Measurements from ENCODE around the gene WWOX.
"Not testable (repeated sequence)": the region's sequence is repeated elsewhere in the genome, so short reads cannot be mapped to it uniquely, and the experiment has no call there.

The WWOX gene

DNA sequence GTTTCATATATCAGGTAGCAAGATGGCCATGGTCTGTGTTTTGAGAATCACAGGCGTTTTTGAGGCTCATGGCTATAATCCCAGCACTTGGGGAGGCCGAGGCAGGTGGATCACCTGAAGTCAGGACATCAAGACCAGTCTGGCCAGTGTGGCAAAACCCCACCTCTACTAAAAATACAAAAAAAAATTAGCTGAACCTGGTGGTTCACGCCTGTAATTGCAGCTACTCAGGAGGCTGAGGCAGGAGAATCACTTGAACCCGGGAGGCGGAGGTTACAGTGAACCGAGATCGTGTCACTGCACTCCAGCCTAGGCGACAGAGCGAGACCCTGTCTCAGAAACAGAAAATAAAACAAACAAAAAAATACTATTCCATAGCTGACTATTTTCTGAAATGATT lies 415.4 kb downstream of the WWOX start:
- H3K36me3 ChIP-seq (ENCODE audit: control insufficient read depth, insufficient read depth, low read length), result not testable (repeated sequence)

DNA sequence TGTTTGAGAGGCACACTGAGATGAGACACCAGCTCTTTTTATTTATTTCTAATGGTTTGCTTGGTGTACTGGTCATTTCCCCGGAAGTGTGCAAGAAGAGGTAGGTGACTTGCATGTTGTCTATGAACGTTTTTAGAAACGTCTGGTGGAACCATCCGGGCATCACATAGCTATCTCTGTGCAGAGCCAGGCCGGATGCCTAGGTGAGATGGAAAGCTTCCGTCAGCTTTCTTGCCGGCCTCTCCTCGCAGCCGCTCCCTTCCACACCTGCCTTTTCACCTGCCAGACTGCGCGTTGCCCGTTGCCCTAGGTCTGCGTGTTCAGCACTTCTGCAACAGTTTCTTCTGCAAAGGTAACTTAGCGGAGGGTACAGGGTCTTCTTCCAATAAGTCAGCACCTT lies 416.0 kb downstream of the WWOX start:
- Histone ChIP-seq H3K9me3 (ENCODE audit: control insufficient read depth, low read length) (no peaks in the 10 kb centered on the region), H3K36me3 (ENCODE audit: control insufficient read depth, insufficient read depth, low read length) (no peaks in the 10 kb centered on the region), H3K9ac (ENCODE audit: low read length) (no peak overlapping the region), H3K4me1 (ENCODE audit: control insufficient read depth, insufficient read depth, low read length) (no peaks in the 10 kb centered on the region), H3K4me3 (ENCODE audit: low read length) (no peak overlapping the region), H3K27me3 (ENCODE audit: control insufficient read depth, insufficient read depth, low read length) (no peaks in the 10 kb centered on the region)

More for the DNA sequence above, 415.4 kb downstream of the WWOX start:
- H3K27me3 ChIP-seq (ENCODE audit: control insufficient read depth, insufficient read depth, low read length); H3K4me3 ChIP-seq (ENCODE audit: low read length); H3K9me3 ChIP-seq (ENCODE audit: control insufficient read depth, low read length); H3K4me1 ChIP-seq (ENCODE audit: control insufficient read depth, insufficient read depth, low read length); H3K9ac ChIP-seq (ENCODE audit: low read length): not testable (repeated sequence)

DNA sequence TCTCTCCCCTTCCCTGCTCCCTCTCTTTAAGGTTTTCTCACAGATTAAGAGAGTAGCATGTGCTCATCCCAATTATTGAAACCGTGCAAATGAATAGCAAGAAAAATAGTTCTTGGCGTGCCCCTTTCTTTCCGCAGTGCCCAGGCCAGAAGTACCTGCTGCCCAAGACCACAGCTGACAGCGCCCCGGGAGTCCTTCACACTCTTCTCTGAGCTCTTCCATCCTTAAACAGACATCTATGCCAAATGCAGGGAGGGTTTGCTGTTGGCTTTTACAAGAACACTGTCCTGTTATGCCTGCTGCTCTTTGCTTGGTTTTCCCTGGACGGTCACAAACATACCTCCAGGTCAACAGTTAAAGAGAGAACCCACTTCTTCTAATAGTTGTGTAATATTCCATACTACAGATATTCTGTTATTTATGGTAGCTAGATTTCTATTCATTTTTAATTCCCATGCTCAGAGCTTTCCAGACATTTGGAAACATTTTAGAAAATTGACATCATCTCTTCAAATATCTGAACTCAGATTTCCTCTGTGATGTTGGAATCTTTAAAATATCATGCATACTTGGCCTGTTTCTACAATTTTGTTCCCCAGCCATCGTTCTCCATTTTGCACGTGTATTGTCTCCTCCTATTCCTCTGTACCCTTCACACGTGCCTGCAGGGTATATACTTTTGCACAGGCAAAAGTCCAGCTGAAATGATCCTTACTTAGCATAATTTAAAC lies 416.7 kb downstream of the WWOX start:
- Histone ChIP-seq H3K27me3 (ENCODE audit: control insufficient read depth, insufficient read depth, low read length) (no peaks in the 10 kb centered on the region), H3K4me1 (ENCODE audit: control insufficient read depth, insufficient read depth, low read length) (no peaks in the 10 kb centered on the region), H3K4me3 (ENCODE audit: low read length) (no peak overlapping the region), H3K9ac (ENCODE audit: low read length) (no peak overlapping the region), H3K9me3 (ENCODE audit: control insufficient read depth, low read length) (no peaks in the 10 kb centered on the region), H3K36me3 (ENCODE audit: control insufficient read depth, insufficient read depth, low read length) (no peaks in the 10 kb centered on the region)

DNA sequence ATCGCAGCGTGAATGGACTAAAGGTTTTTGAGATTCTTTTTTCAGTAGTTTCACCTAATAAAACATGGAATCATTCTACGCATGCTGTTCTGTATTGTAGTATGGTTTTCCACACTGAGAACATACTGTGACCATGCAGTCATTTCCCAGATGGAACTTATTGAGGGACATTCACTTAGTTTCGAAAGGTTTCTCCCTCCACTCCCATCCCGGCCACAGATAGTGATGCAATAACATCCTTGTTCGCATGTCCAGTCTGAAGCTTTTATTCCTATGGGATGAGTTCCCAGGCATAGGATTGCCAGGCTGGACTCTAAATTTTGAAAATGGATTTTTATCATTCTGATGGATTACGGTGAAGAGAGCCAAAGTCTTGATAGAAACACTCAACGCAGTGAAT lies 420.4 kb downstream of the WWOX start:
- H3K9ac ChIP-seq (ENCODE audit: low read length), result no peak overlapping the region
- H3K4me3 ChIP-seq (ENCODE audit: low read length), result no peak overlapping the region
- H3K9me3 ChIP-seq (ENCODE audit: control insufficient read depth, low read length), result no peaks in the 10 kb centered on the region
- no peaks in the 10 kb centered on the region for H3K4me1 ChIP-seq (ENCODE audit: control insufficient read depth, insufficient read depth, low read length)
- H3K36me3 ChIP-seq (ENCODE audit: control insufficient read depth, insufficient read depth, low read length), result no peaks in the 10 kb centered on the region
- H3K27me3 ChIP-seq (ENCODE audit: control insufficient read depth, insufficient read depth, low read length), result no peaks in the 10 kb centered on the region

DNA sequence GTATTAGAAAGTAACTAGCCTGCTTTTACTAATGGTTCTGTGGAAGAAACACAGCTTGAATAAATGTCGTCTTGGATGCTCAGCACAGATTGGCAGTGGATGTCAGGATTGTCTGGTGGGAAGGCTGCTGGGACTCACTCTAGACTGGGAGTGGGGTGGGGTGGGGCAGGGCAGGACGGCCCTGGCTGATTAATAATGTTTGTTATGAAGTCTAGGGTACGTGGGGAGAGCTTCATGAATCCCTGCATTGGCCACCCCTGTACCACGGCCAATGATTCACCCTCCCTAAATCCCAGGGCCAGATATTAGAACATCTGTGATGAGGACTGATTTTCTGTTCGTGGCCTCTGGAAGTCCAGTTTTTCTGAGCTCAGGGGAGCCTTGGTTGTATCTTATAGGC lies 421.0 kb downstream of the WWOX start:
- Histone ChIP-seq H3K36me3 (ENCODE audit: control insufficient read depth, insufficient read depth, low read length) (no peaks in the 10 kb centered on the region), H3K9ac (ENCODE audit: low read length) (no peak overlapping the region), H3K9me3 (ENCODE audit: control insufficient read depth, low read length) (no peaks in the 10 kb centered on the region), H3K27me3 (ENCODE audit: control insufficient read depth, insufficient read depth, low read length) (no peaks in the 10 kb centered on the region), H3K4me1 (ENCODE audit: control insufficient read depth, insufficient read depth, low read length) (no peaks in the 10 kb centered on the region), H3K4me3 (ENCODE audit: low read length) (no peak overlapping the region)

DNA sequence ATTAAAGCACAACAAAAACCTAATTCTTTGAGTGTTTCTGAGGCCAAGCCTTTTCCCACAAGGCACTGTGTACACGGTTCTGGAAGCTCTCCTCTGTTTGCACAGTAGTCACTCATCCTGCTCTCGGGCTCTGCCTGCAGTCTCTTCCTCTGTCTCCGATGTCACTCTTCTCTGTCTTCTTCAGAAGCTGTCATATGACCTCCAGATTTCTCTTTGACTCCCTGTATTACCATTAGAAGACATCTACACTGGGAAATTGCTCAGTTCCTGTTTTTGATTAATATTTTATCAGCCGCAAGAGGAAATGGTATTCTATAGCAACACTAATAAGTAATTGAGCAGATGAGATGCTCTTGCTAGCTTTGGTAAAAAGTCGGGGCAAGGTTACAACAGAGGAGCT lies 422.9 kb downstream of the WWOX start:
- no peaks in the 10 kb centered on the region for H3K36me3 ChIP-seq (ENCODE audit: control insufficient read depth, insufficient read depth, low read length)
- no peak overlapping the region for H3K4me3 ChIP-seq (ENCODE audit: low read length)
- no peaks in the 10 kb centered on the region for H3K4me1 ChIP-seq (ENCODE audit: control insufficient read depth, insufficient read depth, low read length)
- no peak overlapping the region for H3K9ac ChIP-seq (ENCODE audit: low read length)
- H3K27me3 ChIP-seq (ENCODE audit: control insufficient read depth, insufficient read depth, low read length), result no peaks in the 10 kb centered on the region
- H3K9me3 ChIP-seq (ENCODE audit: control insufficient read depth, low read length), result no peaks in the 10 kb centered on the region

DNA sequence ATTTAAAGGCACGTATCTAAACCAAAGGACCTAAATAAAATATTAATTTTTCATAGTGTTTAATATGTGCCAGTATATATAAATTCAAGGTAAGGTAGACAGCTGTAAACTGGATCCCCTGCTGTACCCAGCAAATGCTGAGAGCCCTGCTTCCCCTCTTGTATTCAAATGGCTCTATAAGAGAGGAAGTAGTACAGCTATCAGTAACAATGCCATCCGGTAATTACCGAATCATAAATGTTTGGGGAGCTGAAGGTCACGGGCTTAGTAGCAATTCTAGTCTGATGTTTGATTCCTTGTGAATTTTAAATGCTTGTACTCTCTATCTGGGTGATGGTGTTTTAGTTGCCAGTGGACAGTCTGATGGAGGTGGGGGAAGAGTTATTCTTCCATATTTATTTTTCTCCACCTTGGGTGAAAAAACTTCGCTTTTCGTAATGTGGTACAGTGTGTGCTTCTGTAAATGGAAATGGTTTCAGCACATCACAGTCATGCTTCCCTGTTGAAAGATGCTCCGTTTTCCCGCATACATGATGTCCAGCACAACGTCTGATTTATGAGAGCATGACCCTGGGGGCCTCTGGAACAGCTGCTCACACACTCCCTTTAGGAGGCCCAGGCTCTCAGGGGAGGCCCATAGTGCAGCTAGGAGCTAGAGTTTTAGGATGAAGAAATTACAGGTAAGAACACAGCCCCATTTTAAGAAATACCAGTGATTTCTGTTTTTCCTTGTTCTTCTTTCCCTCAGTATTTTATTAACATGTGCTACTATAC lies 423.9 kb downstream of the WWOX start:
- no peaks in the 10 kb centered on the region for H3K4me1 ChIP-seq (ENCODE audit: control insufficient read depth, insufficient read depth, low read length)
- H3K36me3 ChIP-seq (ENCODE audit: control insufficient read depth, insufficient read depth, low read length), result no peaks in the 10 kb centered on the region
- H3K27me3 ChIP-seq (ENCODE audit: control insufficient read depth, insufficient read depth, low read length), result no peaks in the 10 kb centered on the region
- no peak overlapping the region for H3K4me3 ChIP-seq (ENCODE audit: low read length)
- H3K9me3 ChIP-seq (ENCODE audit: control insufficient read depth, low read length), result no peaks in the 10 kb centered on the region
- no peak overlapping the region for H3K9ac ChIP-seq (ENCODE audit: low read length)

DNA sequence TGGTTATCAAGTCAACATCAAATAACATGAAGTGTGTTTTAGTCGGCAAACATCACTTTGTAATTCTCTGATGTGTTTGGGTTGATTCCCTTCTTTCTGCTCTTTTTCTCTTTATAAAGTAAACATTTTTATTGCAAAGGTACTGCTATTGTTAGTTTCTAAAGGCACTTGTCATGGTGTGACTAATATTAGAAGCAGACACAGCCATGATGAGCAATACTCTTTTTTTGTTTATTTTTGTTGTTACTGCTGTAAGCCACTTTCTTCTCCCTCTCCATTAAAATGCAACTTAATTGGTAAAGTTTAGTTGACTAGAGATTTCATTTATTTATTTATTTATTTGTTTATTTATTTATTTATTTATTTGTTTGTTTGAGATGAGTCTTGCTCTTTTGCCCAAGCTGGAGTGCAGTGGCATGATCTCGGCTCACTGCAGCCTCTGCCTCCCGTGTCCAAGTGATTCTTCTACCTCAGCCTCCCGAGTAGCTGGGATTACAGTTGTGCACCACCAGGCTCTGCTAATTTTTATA lies 424.7 kb downstream of the WWOX start:
- no peaks in the 10 kb centered on the region for H3K4me1 ChIP-seq (ENCODE audit: control insufficient read depth, insufficient read depth, low read length)
- no peaks in the 10 kb centered on the region for H3K9me3 ChIP-seq (ENCODE audit: control insufficient read depth, low read length)
- no peaks in the 10 kb centered on the region for H3K36me3 ChIP-seq (ENCODE audit: control insufficient read depth, insufficient read depth, low read length)
- H3K9ac ChIP-seq (ENCODE audit: low read length), result no peak overlapping the region
- no peak overlapping the region for H3K4me3 ChIP-seq (ENCODE audit: low read length)
- no peaks in the 10 kb centered on the region for H3K27me3 ChIP-seq (ENCODE audit: control insufficient read depth, insufficient read depth, low read length)

DNA sequence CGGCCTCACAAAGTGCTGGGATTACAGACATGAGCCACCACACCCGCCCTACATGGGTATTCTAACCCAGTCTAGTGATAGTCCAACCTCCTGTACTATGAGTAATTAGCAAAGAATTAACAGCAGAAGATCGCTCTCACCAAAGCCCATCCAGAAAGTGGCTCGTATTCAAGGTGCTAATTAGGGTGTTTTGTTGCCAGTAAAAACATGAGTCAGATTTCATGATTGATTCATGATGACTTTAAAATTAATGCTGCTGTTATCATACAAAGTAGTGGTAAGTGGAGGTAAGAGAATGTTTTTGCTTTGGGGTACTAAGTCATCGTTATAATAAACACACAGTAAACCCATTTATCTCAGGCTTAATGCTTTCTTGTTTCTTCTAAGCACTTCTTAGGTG lies 428.8 kb downstream of the WWOX start:
- Histone ChIP-seq H3K36me3 (ENCODE audit: control insufficient read depth, insufficient read depth, low read length) (no peaks in the 10 kb centered on the region), H3K4me1 (ENCODE audit: control insufficient read depth, insufficient read depth, low read length) (no peaks in the 10 kb centered on the region), H3K9me3 (ENCODE audit: control insufficient read depth, low read length) (no peaks in the 10 kb centered on the region), H3K9ac (ENCODE audit: low read length) (no peak overlapping the region), H3K4me3 (ENCODE audit: low read length) (no peak overlapping the region), H3K27me3 (ENCODE audit: control insufficient read depth, insufficient read depth, low read length) (no peaks in the 10 kb centered on the region)

DNA sequence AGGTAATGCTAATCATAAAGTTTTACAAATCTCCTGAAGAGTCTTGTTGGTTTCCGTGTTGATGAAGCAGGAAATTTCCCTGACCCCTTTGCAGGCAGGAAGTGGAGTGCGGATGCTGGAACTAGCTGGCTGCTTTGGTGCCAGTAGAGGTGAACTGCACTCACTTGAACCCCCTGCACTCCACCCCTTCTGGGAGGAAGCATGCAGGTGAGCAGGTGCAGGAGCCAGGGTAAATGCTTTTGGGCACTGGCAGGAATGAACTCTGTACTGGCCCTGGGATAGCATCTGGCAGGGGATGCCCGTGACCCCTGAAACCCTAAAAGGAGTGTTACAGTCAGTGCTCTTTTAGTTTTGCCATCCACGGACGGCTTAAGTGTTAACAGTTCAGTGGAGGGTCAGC lies 430.4 kb downstream of the WWOX start:
- no peaks in the 10 kb centered on the region for H3K36me3 ChIP-seq (ENCODE audit: control insufficient read depth, insufficient read depth, low read length)
- H3K27me3 ChIP-seq (ENCODE audit: control insufficient read depth, insufficient read depth, low read length), result no peaks in the 10 kb centered on the region
- no peaks in the 10 kb centered on the region for H3K4me1 ChIP-seq (ENCODE audit: control insufficient read depth, insufficient read depth, low read length)
- H3K9ac ChIP-seq (ENCODE audit: low read length), result no peak overlapping the region
- no peaks in the 10 kb centered on the region for H3K9me3 ChIP-seq (ENCODE audit: control insufficient read depth, low read length)
- no peak overlapping the region for H3K4me3 ChIP-seq (ENCODE audit: low read length)

DNA sequence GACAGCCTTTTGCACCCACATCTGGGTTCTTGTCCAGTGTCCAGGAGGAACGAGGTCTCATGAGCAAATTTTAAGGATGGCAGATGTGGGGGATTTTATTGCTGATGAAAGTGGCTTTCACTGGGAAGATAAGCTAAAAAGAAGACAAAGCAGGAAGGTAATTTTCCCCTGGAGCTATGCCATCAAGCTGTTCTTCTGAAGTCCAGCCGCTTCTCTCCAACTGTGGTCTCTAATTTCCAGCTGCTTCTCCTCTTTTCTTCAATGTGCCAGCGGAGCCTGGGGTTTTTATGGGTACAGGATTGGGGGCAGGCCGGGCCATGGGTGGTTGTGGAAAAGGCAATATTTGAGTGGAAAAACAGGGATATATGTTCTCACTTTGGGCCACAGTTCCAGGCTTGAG lies 430.8 kb downstream of the WWOX start:
- H3K4me3 ChIP-seq (ENCODE audit: low read length), result no peak overlapping the region
- H3K9ac ChIP-seq (ENCODE audit: low read length), result no peak overlapping the region
- H3K36me3 ChIP-seq (ENCODE audit: control insufficient read depth, insufficient read depth, low read length), result no peaks in the 10 kb centered on the region
- no peaks in the 10 kb centered on the region for H3K27me3 ChIP-seq (ENCODE audit: control insufficient read depth, insufficient read depth, low read length)
- H3K4me1 ChIP-seq (ENCODE audit: control insufficient read depth, insufficient read depth, low read length), result no peaks in the 10 kb centered on the region
- H3K9me3 ChIP-seq (ENCODE audit: control insufficient read depth, low read length), result no peaks in the 10 kb centered on the region

DNA sequence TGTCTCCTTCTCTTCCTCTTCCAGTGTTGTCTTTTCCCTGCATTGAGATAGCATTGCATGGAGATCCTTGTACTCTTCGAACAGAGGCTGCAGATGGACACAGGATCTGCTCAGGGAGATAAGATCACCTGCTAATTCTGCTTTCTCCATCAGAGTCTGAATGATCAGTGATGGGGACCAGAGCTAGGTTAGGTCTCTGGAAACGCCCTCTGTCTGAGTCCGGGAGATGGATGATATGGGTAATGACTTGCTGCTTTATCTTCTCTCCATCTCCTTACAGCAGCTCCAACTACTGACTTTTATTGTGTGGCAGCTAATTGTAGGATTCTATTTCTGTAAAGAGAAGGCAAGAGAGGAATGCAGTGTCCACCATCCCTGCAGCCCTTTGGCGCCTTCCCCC lies 435.6 kb downstream of the WWOX start:
- no peaks in the 10 kb centered on the region for H3K27me3 ChIP-seq (ENCODE audit: control insufficient read depth, insufficient read depth, low read length)
- no peaks in the 10 kb centered on the region for H3K4me1 ChIP-seq (ENCODE audit: control insufficient read depth, insufficient read depth, low read length)
- H3K36me3 ChIP-seq (ENCODE audit: control insufficient read depth, insufficient read depth, low read length), result no peaks in the 10 kb centered on the region
- no peak overlapping the region for H3K9ac ChIP-seq (ENCODE audit: low read length)
- no peak overlapping the region for H3K4me3 ChIP-seq (ENCODE audit: low read length)
- no peaks in the 10 kb centered on the region for H3K9me3 ChIP-seq (ENCODE audit: control insufficient read depth, low read length)

Measured in mucosa of stomach (tissue), 1 donor.